HEK293 (cell line): Measurements from ENCODE around the gene ARID3B.

ENCODE experiments used
- CTCF ChIA-PET: fragments of 350-600 bp; formaldehyde crosslinking; extraction: SDS; loops from one replicate; lab custom pipeline; 2021; ENCODE audit warnings: antibody characterized with exemption; lab: Yijun Ruan, JAX
- POLR2A ChIA-PET: fragments of 300-600 bp; formaldehyde crosslinking; extraction: SDS; loops from one replicate; lab custom pipeline; 2020; ENCODE audit warnings: antibody characterized with exemption, inconsistent platforms; lab: Yijun Ruan, JAX
- H3K27ac ChIP-seq: fragments of 200-500 bp; sonication (Bioruptor generic); 2 replicates; pipeline ENCODE4 v1.5.1; 2014; ENCODE audit warnings: low read depth, low read length, control low read depth, inconsistent platforms; ENCODE audit errors: extremely low read depth
- H3K36me3 ChIP-seq, 2 experiments: fragments of 200-500 bp in 1 of 2; sonication (Bioruptor generic) in 1 of 2; 1 replicate in 1 of 2; 2 replicates in 1 of 2; pipeline ENCODE4 v1.5.1; 2014 to 2017; ENCODE audit warnings: inconsistent platforms in 2 of 2, low read length in 2 of 2; ENCODE audit not compliant: control insufficient read depth in 2 of 2, insufficient read depth in 1 of 2
- H3K4me1 ChIP-seq: fragments of 200-500 bp; sonication (Bioruptor generic); 2 replicates; pipeline ENCODE4 v1.5.1; 2014; ENCODE audit warnings: mild to moderate bottlenecking, low read length, inconsistent platforms; ENCODE audit not compliant: control insufficient read depth, insufficient read depth
- H3K4me3 ChIP-seq: 2 replicates; pipeline ENCODE4 v1.5.1; 2011; ENCODE audit warnings: low read depth, mild to moderate bottlenecking, control low read depth, low read length, moderate library complexity
- H3K9me3 ChIP-seq: fragments of 200-500 bp; sonication (Bioruptor generic); 2 replicates; pipeline ENCODE4 v1.5.1; 2014; ENCODE audit warnings: low read depth, low read length, inconsistent platforms; ENCODE audit not compliant: control insufficient read depth, insufficient read depth
- EGR2 ChIP-seq: fragments of 450-650 bp; formaldehyde crosslinking; IDR thresholded peaks from 2 replicates; pipeline ENCODE4 v1.5.1; 2016; ENCODE audit warnings: low read depth, missing biosample characterization, missing genetic modification characterization
- GFI1B ChIP-seq: fragments of 450-650 bp; formaldehyde crosslinking; IDR thresholded peaks from 2 replicates; pipeline ENCODE4 v1.5.1; 2016; ENCODE audit warnings: missing biosample characterization, missing genetic modification characterization
- GLIS1 ChIP-seq: fragments of 450-650 bp; formaldehyde crosslinking; IDR thresholded peaks from 2 replicates; pipeline ENCODE4 v1.5.1; 2016; ENCODE audit warnings: missing biosample characterization, missing genetic modification characterization
- HOXD13 ChIP-seq: sonication (generic); formaldehyde crosslinking; IDR thresholded peaks from 2 replicates; pipeline ENCODE4 v1.8.0; 2022; ENCODE audit warnings: missing genetic modification reagents, borderline replicate concordance
- KLF16 ChIP-seq: fragments of 450-650 bp; formaldehyde crosslinking; IDR thresholded peaks from 2 replicates; pipeline ENCODE4 v1.5.1; 2017; ENCODE audit warnings: missing biosample characterization, missing genetic modification characterization
- OSR2 ChIP-seq: fragments of 450-650 bp; formaldehyde crosslinking; IDR thresholded peaks from 2 replicates; pipeline ENCODE4 v1.5.1; 2016; ENCODE audit warnings: missing biosample characterization, missing genetic modification characterization
- OVOL3 ChIP-seq: fragments of 450-650 bp; formaldehyde crosslinking; IDR thresholded peaks from 2 replicates; pipeline ENCODE4 v1.5.1; 2016; ENCODE audit warnings: missing biosample characterization, missing genetic modification characterization
- RBAK ChIP-seq: fragments of 450-650 bp; formaldehyde crosslinking; IDR thresholded peaks from 2 replicates; pipeline ENCODE4 v1.5.1; 2016; ENCODE audit warnings: missing biosample characterization, missing genetic modification characterization
- REPIN1 ChIP-seq: fragments of 450-650 bp; formaldehyde crosslinking; IDR thresholded peaks from 2 replicates; pipeline ENCODE4 v1.5.1; 2017; ENCODE audit warnings: missing biosample characterization, missing genetic modification characterization, low read depth
- SCRT1 ChIP-seq: fragments of 450-650 bp; formaldehyde crosslinking; IDR thresholded peaks from 2 replicates; pipeline ENCODE4 v1.5.1; 2016; ENCODE audit warnings: missing biosample characterization, missing genetic modification characterization, borderline replicate concordance
- SP2 ChIP-seq: fragments of 450-650 bp; formaldehyde crosslinking; IDR thresholded peaks from 2 replicates; pipeline ENCODE4 v1.5.1; 2016; ENCODE audit warnings: missing biosample characterization, missing genetic modification characterization
- ZNF169 ChIP-seq: fragments of 450-650 bp; formaldehyde crosslinking; IDR thresholded peaks from 2 replicates; pipeline ENCODE4 v1.5.1; 2016; ENCODE audit warnings: missing biosample characterization, missing genetic modification characterization
- ZNF202 ChIP-seq: fragments of 450-650 bp; formaldehyde crosslinking; IDR thresholded peaks from 2 replicates; pipeline ENCODE4 v1.5.1; 2016; ENCODE audit warnings: missing biosample characterization, missing genetic modification characterization, borderline replicate concordance
- ZNF266 ChIP-seq: fragments of 450-650 bp; formaldehyde crosslinking; IDR thresholded peaks from 2 replicates; pipeline ENCODE4 v1.5.1; 2016; ENCODE audit warnings: missing biosample characterization, missing genetic modification characterization, low read depth
- ZNF366 ChIP-seq: fragments of 450-650 bp; formaldehyde crosslinking; conservative IDR thresholded peaks from 2 replicates; pipeline ENCODE4 v1.5.1; 2016; ENCODE audit warnings: missing biosample characterization, missing genetic modification characterization
- ZNF426 ChIP-seq: fragments of 450-650 bp; formaldehyde crosslinking; IDR thresholded peaks from 2 replicates; pipeline ENCODE4 v1.5.1; 2017; ENCODE audit warnings: missing biosample characterization, missing genetic modification characterization, mild to moderate bottlenecking, inconsistent platforms, moderate library complexity
- ZNF48 ChIP-seq: fragments of 450-650 bp; formaldehyde crosslinking; IDR thresholded peaks from 2 replicates; pipeline ENCODE4 v1.5.1; 2016; ENCODE audit warnings: missing biosample characterization, missing genetic modification characterization
- ZNF514 ChIP-seq: fragments of 450-650 bp; formaldehyde crosslinking; IDR thresholded peaks from 2 replicates; pipeline ENCODE4 v1.5.1; 2016; ENCODE audit warnings: missing biosample characterization, missing genetic modification characterization
- ZNF558 ChIP-seq: fragments of 450-650 bp; formaldehyde crosslinking; IDR thresholded peaks from 2 replicates; pipeline ENCODE4 v1.5.1; 2016; ENCODE audit warnings: missing biosample characterization, missing genetic modification characterization
- ZNF571 ChIP-seq: fragments of 450-650 bp; formaldehyde crosslinking; IDR thresholded peaks from 2 replicates; pipeline ENCODE4 v1.5.0; 2017; ENCODE audit warnings: missing biosample characterization, missing genetic modification characterization
- ZNF629 ChIP-seq: fragments of 450-650 bp; formaldehyde crosslinking; IDR thresholded peaks from 2 replicates; pipeline ENCODE4 v1.5.1; 2017; ENCODE audit warnings: missing biosample characterization, missing genetic modification characterization
- ZNF747 ChIP-seq: fragments of 450-650 bp; formaldehyde crosslinking; IDR thresholded peaks from 2 replicates; pipeline ENCODE4 v1.5.1; 2016; ENCODE audit warnings: missing biosample characterization, missing genetic modification characterization
- TF ChIP-seq, protein P1 (sequence below): fragments of 450-650 bp; formaldehyde crosslinking; IDR thresholded peaks from 2 replicates; pipeline ENCODE4 v1.5.0; 2017; ENCODE audit warnings: missing biosample characterization, missing genetic modification characterization, borderline replicate concordance
- TF ChIP-seq, protein P2 (sequence below): fragments of 450-650 bp; formaldehyde crosslinking; IDR thresholded peaks from 2 replicates; pipeline ENCODE4 v1.5.1; 2016; ENCODE audit warnings: missing biosample characterization, missing genetic modification characterization
- TF ChIP-seq, protein P3 (sequence below): fragments of 450-650 bp; formaldehyde crosslinking; IDR thresholded peaks from 2 replicates; pipeline ENCODE4 v1.5.1; 2016; ENCODE audit warnings: missing biosample characterization, missing genetic modification characterization
- TF ChIP-seq, protein P4 (sequence below): fragments of 450-650 bp; formaldehyde crosslinking; IDR thresholded peaks from 2 replicates; pipeline ENCODE4 v1.5.1; 2016; ENCODE audit warnings: missing biosample characterization, missing genetic modification characterization
- TF ChIP-seq, protein P5 (sequence below): fragments of 450-650 bp; formaldehyde crosslinking; IDR thresholded peaks from 2 replicates; pipeline ENCODE4 v1.5.1; 2017; ENCODE audit warnings: missing biosample characterization, missing genetic modification characterization

ARID3B gene

DNA sequence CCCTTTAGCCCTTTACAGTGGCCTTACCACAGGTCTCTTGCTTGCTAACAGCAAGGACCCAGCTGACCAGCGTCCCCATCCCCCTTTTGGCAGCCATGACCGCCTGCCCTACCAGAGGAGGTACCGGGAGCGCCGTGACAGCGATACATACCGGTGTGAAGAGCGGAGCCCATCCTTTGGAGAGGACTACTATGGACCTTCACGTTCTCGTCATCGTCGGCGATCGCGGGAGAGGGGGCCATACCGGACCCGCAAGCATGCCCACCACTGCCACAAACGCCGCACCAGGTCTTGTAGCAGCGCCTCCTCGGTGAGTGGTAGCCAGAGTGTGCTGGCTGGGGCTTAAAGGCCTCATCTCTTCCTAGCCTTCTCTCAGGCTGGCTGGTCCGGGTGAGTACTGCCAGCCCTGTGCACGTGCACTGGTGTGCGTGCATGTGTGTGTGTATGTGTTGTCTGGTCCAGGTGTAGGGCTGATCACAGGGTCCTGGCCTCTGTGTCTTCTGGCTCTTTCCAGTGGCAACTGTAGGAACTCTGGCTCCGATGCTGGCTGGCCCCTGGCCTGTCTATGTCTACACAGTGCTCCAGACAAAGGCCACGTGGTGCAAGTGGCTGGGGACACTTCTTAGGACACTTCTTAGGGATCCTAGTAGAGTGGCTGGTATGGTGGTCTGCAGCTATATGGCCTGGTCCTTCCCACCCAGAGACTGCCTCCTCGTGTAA lies 79.1 kb downstream of the ARID3B start (continued):
- no peak for TF ChIP-seq KLF16
- no peak for TF ChIP-seq ZNF514 (tag by site-specific recombination)
- TF ChIP-seq OVOL3 (tag by site-specific recombination): no peak
- TF ChIP-seq, protein P1, sequence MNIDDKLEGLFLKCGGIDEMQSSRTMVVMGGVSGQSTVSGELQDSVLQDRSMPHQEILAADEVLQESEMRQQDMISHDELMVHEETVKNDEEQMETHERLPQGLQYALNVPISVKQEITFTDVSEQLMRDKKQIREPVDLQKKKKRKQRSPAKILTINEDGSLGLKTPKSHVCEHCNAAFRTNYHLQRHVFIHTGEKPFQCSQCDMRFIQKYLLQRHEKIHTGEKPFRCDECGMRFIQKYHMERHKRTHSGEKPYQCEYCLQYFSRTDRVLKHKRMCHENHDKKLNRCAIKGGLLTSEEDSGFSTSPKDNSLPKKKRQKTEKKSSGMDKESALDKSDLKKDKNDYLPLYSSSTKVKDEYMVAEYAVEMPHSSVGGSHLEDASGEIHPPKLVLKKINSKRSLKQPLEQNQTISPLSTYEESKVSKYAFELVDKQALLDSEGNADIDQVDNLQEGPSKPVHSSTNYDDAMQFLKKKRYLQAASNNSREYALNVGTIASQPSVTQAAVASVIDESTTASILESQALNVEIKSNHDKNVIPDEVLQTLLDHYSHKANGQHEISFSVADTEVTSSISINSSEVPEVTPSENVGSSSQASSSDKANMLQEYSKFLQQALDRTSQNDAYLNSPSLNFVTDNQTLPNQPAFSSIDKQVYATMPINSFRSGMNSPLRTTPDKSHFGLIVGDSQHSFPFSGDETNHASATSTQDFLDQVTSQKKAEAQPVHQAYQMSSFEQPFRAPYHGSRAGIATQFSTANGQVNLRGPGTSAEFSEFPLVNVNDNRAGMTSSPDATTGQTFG: no peak
- no peak for TF ChIP-seq ZNF426 (tag by site-specific recombination)

DNA sequence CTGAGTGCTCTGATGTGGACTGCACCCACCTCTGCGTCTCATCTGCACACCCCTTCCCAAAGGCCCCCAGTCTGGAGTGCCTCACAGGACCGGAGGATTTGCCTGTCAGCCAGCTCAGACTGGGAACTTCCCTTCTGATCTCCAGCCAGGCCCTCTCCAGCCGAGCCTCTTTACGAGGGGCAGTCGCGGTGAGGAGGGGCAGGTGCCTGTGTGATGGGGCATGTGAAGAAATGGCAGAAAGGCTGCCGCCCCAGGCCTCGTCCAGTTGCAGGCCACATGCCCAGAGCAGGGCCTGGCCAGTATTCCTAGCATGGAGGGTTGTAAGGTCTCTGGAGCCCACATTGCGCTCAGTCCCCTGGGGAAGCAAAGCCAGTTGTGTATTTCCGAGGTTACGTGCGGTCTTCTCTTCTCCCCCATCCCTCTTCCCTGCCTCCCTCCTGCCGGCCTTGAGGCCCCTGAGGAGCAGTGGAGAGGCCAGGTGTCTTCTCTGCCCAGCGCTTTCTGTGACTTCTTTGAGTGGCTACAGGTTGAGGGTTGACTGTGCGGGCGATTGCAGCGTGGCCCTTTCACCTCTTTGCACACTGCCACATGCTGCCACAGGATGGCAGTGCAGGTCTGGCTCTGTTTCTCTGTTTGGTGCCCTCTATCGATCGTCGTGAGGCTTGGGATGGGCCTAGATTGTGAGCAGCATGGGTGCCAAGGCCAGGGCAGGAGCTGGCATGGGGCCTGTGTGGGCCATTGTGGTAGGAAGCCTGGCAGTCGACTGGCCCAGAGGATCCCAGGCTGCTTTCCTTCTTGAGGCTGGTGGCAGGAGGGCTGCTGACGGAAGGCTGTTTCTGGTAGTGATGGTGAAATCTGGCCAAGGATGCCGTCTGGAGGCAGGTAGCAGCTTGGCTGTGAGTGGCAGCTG lies 79.9 kb downstream of the ARID3B start:
- H3K27ac ChIP-seq: no peak overlapping the region
- ChIA-PET CTCF (interaction anchor here (0.5 to 12.8 kb wide), 37 partner anchors 10 to 833 kb away, joined by 3 to 220 read pairs (median 4); partner anchors contain the start of genes ARID3B and CPLX3), POLR2A (interaction anchor here (0.9 kb wide), 1 partner anchor 80 kb away, joined by 3 read pairs; the partner anchor contains the start of gene ARID3B)
- no peaks in the 10 kb centered on the region for H3K9me3 ChIP-seq
- H3K4me1 ChIP-seq: peaks cover 9% of the 10 kb centered on the region
- peaks cover 42 to 89% of the 10 kb centered on the region in 2 experiments for H3K36me3 ChIP-seq
- no peak overlapping the region for H3K4me3 ChIP-seq
- no peak for TF ChIP-seq ZNF571 (tag by site-specific recombination)
- no peak for TF ChIP-seq GLIS1
- no peak for TF ChIP-seq ZNF629 (tag by site-specific recombination)
- TF ChIP-seq SP2 (tag by site-specific recombination): no peak
- TF ChIP-seq, protein P2, sequence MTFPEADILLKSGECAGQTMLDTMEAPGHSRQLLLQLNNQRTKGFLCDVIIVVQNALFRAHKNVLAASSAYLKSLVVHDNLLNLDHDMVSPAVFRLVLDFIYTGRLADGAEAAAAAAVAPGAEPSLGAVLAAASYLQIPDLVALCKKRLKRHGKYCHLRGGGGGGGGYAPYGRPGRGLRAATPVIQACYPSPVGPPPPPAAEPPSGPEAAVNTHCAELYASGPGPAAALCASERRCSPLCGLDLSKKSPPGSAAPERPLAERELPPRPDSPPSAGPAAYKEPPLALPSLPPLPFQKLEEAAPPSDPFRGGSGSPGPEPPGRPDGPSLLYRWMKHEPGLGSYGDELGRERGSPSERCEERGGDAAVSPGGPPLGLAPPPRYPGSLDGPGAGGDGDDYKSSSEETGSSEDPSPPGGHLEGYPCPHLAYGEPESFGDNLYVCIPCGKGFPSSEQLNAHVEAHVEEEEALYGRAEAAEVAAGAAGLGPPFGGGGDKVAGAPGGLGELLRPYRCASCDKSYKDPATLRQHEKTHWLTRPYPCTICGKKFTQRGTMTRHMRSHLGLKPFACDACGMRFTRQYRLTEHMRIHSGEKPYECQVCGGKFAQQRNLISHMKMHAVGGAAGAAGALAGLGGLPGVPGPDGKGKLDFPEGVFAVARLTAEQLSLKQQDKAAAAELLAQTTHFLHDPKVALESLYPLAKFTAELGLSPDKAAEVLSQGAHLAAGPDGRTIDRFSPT (tag by site-specific recombination): peak; percentile 69
- no peak for TF ChIP-seq ZNF48 (tag by site-specific recombination)
- TF ChIP-seq, protein P3, sequence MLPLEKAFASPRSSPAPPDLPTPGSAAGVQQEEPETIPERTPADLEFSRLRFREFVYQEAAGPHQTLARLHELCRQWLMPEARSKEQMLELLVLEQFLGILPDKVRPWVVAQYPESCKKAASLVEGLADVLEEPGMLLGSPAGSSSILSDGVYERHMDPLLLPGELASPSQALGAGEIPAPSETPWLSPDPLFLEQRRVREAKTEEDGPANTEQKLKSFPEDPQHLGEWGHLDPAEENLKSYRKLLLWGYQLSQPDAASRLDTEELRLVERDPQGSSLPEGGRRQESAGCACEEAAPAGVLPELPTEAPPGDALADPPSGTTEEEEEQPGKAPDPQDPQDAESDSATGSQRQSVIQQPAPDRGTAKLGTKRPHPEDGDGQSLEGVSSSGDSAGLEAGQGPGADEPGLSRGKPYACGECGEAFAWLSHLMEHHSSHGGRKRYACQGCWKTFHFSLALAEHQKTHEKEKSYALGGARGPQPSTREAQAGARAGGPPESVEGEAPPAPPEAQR (tag by site-specific recombination): no peak
- TF ChIP-seq EGR2 (tag by site-specific recombination): no peak
- TF ChIP-seq HOXD13 (CRISPR knock-in tag): no peak
- TF ChIP-seq, protein P4, sequence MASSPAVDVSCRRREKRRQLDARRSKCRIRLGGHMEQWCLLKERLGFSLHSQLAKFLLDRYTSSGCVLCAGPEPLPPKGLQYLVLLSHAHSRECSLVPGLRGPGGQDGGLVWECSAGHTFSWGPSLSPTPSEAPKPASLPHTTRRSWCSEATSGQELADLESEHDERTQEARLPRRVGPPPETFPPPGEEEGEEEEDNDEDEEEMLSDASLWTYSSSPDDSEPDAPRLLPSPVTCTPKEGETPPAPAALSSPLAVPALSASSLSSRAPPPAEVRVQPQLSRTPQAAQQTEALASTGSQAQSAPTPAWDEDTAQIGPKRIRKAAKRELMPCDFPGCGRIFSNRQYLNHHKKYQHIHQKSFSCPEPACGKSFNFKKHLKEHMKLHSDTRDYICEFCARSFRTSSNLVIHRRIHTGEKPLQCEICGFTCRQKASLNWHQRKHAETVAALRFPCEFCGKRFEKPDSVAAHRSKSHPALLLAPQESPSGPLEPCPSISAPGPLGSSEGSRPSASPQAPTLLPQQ (tag by site-specific recombination): peak; percentile 64
- TF ChIP-seq SCRT1 (tag by site-specific recombination): peak; percentile 97
- no peak for TF ChIP-seq OSR2 (tag by site-specific recombination)
- TF ChIP-seq, protein P5, sequence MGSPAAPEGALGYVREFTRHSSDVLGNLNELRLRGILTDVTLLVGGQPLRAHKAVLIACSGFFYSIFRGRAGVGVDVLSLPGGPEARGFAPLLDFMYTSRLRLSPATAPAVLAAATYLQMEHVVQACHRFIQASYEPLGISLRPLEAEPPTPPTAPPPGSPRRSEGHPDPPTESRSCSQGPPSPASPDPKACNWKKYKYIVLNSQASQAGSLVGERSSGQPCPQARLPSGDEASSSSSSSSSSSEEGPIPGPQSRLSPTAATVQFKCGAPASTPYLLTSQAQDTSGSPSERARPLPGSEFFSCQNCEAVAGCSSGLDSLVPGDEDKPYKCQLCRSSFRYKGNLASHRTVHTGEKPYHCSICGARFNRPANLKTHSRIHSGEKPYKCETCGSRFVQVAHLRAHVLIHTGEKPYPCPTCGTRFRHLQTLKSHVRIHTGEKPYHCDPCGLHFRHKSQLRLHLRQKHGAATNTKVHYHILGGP (tag by site-specific recombination): no peak
- no peak for TF ChIP-seq REPIN1 (tag by site-specific recombination)
- TF ChIP-seq ZNF366: no peak
- TF ChIP-seq ZNF747 (tag by site-specific recombination): no peak
- TF ChIP-seq GFI1B: no peak
- TF ChIP-seq ZNF266: no peak
- no peak for TF ChIP-seq ZNF558
- no peak for TF ChIP-seq ZNF202 (tag by site-specific recombination)
- no peak for TF ChIP-seq RBAK (tag by site-specific recombination)
- no peak for TF ChIP-seq ZNF169
